OCI-LY7 (cell line): ENCODE data around the gene WBP11. TPM values are rescaled to one million over a fixed set of nuclear protein-coding genes. Genes with fewer than 3 reads are reported as not detected.
"Not testable (repeated sequence)": the region's sequence is repeated elsewhere in the genome, so short reads cannot be mapped to it uniquely, and the experiment has no call there.

Source experiments
- BruUV-seq: library from RNA; stranded (reverse); fragments of 400-500 nt; replicated peaks from 2 replicates; lab custom pipeline; 2021; lab: Mats Ljungman, UMichigan
- CTCF ChIA-PET: fragments of 300-600 bp; sonication (Branson Sonifier 250); formaldehyde crosslinking; loops from one replicate; lab custom pipeline; 2022; ENCODE audit warnings: antibody characterized with exemption; ENCODE audit not compliant: unreplicated experiment; lab: Charles Lee
- POLR2A ChIA-PET: fragments of 300-600 bp; sonication (Branson Sonifier 250); formaldehyde crosslinking; loops from one replicate; lab custom pipeline; 2022; ENCODE audit warnings: antibody characterized with exemption; lab: Charles Lee
- DNase-seq: peaks from one replicate; pipeline ENCODE4 v3.0.0-alpha.2; 2015; ENCODE audit warnings: low spot score
- H2AFZ ChIP-seq: fragments of 200-600 bp; sonication (generic), shearing (Covaris generic); 2 replicates; pipeline ENCODE4 v1.6.1; 2014; ENCODE audit warnings: mild to moderate bottlenecking, antibody characterized with exemption, low read length, moderate library complexity
- H3K27ac ChIP-seq: fragments of 200-600 bp; sonication (generic); 2 replicates; pipeline ENCODE4 v1.5.1; 2014; ENCODE audit warnings: mixed run types, low read depth, mild to moderate bottlenecking, moderate library complexity, low read length, inconsistent platforms; ENCODE audit not compliant: poor library complexity, severe bottlenecking
- H3K36me3 ChIP-seq: fragments of 200-600 bp; sonication (generic); 2 replicates; pipeline ENCODE4 v1.6.1; 2014; ENCODE audit warnings: mild to moderate bottlenecking, antibody characterized with exemption, low read length, moderate library complexity, mixed read lengths; ENCODE audit not compliant: insufficient read depth
- H3K4me1 ChIP-seq: fragments of 200-600 bp; sonication (generic); 2 replicates; pipeline ENCODE4 v1.5.1; 2014; ENCODE audit warnings: mild to moderate bottlenecking, low read length; ENCODE audit not compliant: insufficient read depth, poor library complexity, severe bottlenecking
- H3K4me2 ChIP-seq: fragments of 200-600 bp; sonication (generic); 2 replicates; pipeline ENCODE4 v1.6.1; 2014; ENCODE audit warnings: mild to moderate bottlenecking, low read length
- H3K4me3 ChIP-seq: fragments of 200-600 bp; sonication (generic); 2 replicates; pipeline ENCODE4 v1.5.1; 2014; ENCODE audit warnings: mild to moderate bottlenecking, low read depth, low read length; ENCODE audit not compliant: poor library complexity, severe bottlenecking
- H3K79me2 ChIP-seq: fragments of 200-600 bp; sonication (generic); 2 replicates; pipeline ENCODE4 v1.6.1; 2016; ENCODE audit warnings: low read depth, mild to moderate bottlenecking, low read length, moderate library complexity, mixed read lengths; ENCODE audit not compliant: insufficient read depth
- H3K9me2 ChIP-seq: fragments of 200-600 bp; sonication (generic); 2 replicates; pipeline ENCODE4 v1.6.1; 2016; ENCODE audit warnings: mild to moderate bottlenecking, low read length, mixed read lengths; ENCODE audit not compliant: insufficient read depth
- H3K9me3 ChIP-seq: fragments of 200-600 bp; sonication (generic); 2 replicates; pipeline ENCODE4 v1.6.1; 2014; ENCODE audit warnings: mild to moderate bottlenecking, mixed run types, low read length, mixed read lengths
- H4K20me1 ChIP-seq: fragments of 200-600 bp; sonication (generic); 2 replicates; pipeline ENCODE4 v1.6.1; 2014; ENCODE audit warnings: mild to moderate bottlenecking, antibody characterized with exemption, low read length, moderate library complexity, mixed read lengths; ENCODE audit not compliant: insufficient read depth
- CTCF ChIP-seq: fragments of 200-600 bp; sonication (generic); conservative IDR thresholded peaks from 2 replicates; pipeline ENCODE4 v1.5.1; 2014; ENCODE audit warnings: mild to moderate bottlenecking, antibody characterized with exemption, low read length, moderate library complexity, mixed read lengths
- EZH2phosphoT487 ChIP-seq: fragments of 200-600 bp; sonication (generic); IDR thresholded peaks from 2 replicates; pipeline ENCODE4 v1.6.1; 2018; ENCODE audit warnings: low read depth, borderline replicate concordance, mild to moderate bottlenecking, mixed run types, antibody characterized with exemption, low read length, moderate library complexity, mixed read lengths
- intact Hi-C: fragments of 100-400 bp; cut with micrococcal nuclease; formaldehyde crosslinking; loops from one replicate; pipeline ENCODE4 v1.10.0; 2022; ENCODE audit not compliant: unreplicated experiment
- total RNA-seq, 2 experiments: library from RNA; depleted of rRNA in 1 of 2; stranded (reverse); fragments of >200 nt in 1 of 2; shearing (Covaris generic) in 1 of 2; gene quantifications; 2 replicates each; pipeline ENCODE4 v1.2.3, GENCODE V29; 2014 to 2022

The WBP11 gene
- total RNA-seq, 2 experiments from 2014 or later: 16.5 to 107 TPM

DNA sequence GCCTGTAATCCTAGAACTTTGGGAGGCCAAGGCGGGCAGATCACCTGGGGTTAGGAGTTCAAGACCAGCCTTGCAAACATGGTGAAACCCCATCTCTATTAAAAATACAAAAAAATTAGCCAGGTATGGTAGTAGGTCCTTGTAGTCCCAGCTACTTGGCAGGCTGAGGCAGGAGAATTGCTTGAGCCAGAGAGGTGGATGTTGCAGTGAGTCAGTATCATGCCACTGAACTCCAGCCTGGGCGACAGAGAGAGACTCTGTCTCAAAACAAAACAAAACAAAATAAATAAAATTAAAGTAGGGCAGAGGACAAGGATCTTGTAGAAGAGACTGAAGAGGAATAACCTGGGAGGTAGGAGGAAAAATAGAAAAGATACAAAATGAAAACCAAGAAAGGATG, 61.3 kb downstream of the WBP11 start:
- Histone ChIP-seq H3K27ac (no peak overlapping the region), H3K79me2 (no peaks in the 10 kb centered on the region), H3K36me3 (no peaks in the 10 kb centered on the region; the same call in 1 of the 2 replicates), H3K4me3 (no peak overlapping the region), H3K4me2 (no peak overlapping the region), H4K20me1 (no peaks in the 10 kb centered on the region), H3K4me1 (peaks cover 10% of the 10 kb centered on the region), H3K9me3 (peaks cover 23% of the 10 kb centered on the region; the same call in 1 of the 2 replicates), H2AFZ (no peak overlapping the region), H3K9me2 (no peaks in the 10 kb centered on the region)
- no TSS peak for BruUV-seq
- POLR2A ChIA-PET: no interaction called here
- CTCF ChIA-PET: no interaction called here
- TF ChIP-seq CTCF (no peak), EZH2phosphoT487 (no peak)
- intact Hi-C loops: no loop called here
- DNase-seq: no peak

- Histone ChIP-seq H3K4me2 (peak overlapping the region; percentile 29), H3K9me3 (peaks cover 23% of the 10 kb centered on the region; the same call in 1 of the 2 replicates), H3K9me2 (no peaks in the 10 kb centered on the region), H3K27ac (no peak overlapping the region), H3K79me2 (no peaks in the 10 kb centered on the region), H4K20me1 (no peaks in the 10 kb centered on the region), H2AFZ (no peak overlapping the region), H3K4me1 (peaks cover 10% of the 10 kb centered on the region), H3K36me3 (no peaks in the 10 kb centered on the region; the same call in 1 of the 2 replicates), H3K4me3 (no peak overlapping the region)
- intact Hi-C loops: no loop called here
- peak; percentile 42 for DNase-seq
- POLR2A ChIA-PET: interaction anchor here (1.2 kb wide), 1 partner anchor 48 kb away, joined by 4 read pairs; no protein-coding TSS in a partner anchor
- no peak for TF ChIP-seq EZH2phosphoT487
- TF ChIP-seq CTCF: no peak
- CTCF ChIA-PET: no interaction called here
- BruUV-seq: no TSS peak
These were observed 62.1 kb downstream of the WBP11 start for GRCh38 chr12:14741153-14741552.

DNA sequence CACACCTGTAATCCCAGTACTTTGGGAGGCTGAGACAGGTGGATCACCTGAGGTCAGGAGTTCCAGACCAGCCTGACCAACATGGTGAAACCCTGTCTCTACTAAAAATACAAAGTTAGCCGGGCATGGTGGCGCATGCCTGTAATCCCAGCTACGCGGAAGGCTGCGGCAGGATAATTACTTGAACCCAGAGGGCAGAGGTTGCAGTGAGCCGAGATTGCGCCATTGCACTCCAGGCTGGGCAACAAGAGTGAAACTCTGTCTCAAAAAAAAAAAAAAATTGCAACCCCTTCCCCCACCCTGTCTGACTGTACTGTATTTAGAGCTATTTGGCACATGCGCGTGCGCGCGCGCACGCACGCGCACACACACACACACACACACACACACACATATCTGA, 66.8 kb downstream of the WBP11 start:
- H2AFZ ChIP-seq, H3K4me1 ChIP-seq, H3K27ac ChIP-seq, H3K36me3 ChIP-seq, H3K4me2 ChIP-seq, intact Hi-C loops, H3K79me2 ChIP-seq, H3K9me2 ChIP-seq, BruUV-seq, CTCF ChIA-PET, H4K20me1 ChIP-seq, H3K4me3 ChIP-seq, DNase-seq, H3K9me3 ChIP-seq: not testable (repeated sequence)
- POLR2A ChIA-PET: interaction anchor here (0.9 to 2.0 kb wide), 2 partner anchors 9 to 35 kb away, joined by 3 to 7 read pairs; no protein-coding TSS in a partner anchor

Other genes starting within 250 kb of the WBP11 start
- 0.46 and 0.54 TPM in 2 replicates for gene PLBD1, start 235.6 kb downstream of the WBP11 start, total RNA-seq (2014; rRNA removed; shearing (Covaris generic))
- 0.61 TPM in 1 of 2 replicates, not detected in the other for gene PLBD1, start 235.6 kb downstream of the WBP11 start, total RNA-seq (2022)
- gene GUCY2C, start 106.9 kb downstream of the WBP11 start, total RNA-seq (2014; rRNA removed; shearing (Covaris generic)): 0.16 and 0.31 TPM in 2 replicates
- gene GUCY2C, start 106.9 kb downstream of the WBP11 start, total RNA-seq (2022): 0.31 and 0.32 TPM in 2 replicates
- 2.8 and 3.2 TPM in 2 replicates for gene C12orf60, start 192 bp upstream of the WBP11 start, total RNA-seq (2014; rRNA removed; shearing (Covaris generic))
- gene C12orf60, start 192 bp upstream of the WBP11 start, total RNA-seq (2022): 3.4 and 3.9 TPM in 2 replicates
- gene SMCO3, start 10.7 kb upstream of the WBP11 start, total RNA-seq (2014; rRNA removed; shearing (Covaris generic)): not detected in 2 replicates
- not detected in 2 replicates for gene SMCO3, start 10.7 kb upstream of the WBP11 start, total RNA-seq (2022)
- gene ART4, start 40.0 kb upstream of the WBP11 start, total RNA-seq (2014; rRNA removed; shearing (Covaris generic)): not detected in 2 replicates
- not detected in 2 replicates for gene ART4, start 40.0 kb upstream of the WBP11 start, total RNA-seq (2022)
- gene MGP, start 82.4 kb upstream of the WBP11 start, total RNA-seq (2014; rRNA removed; shearing (Covaris generic)): 0.10 TPM in 1 of 2 replicates, not detected in the other
- not detected in 2 replicates for gene MGP, start 82.4 kb upstream of the WBP11 start, total RNA-seq (2022)
- 1.8 and 1.9 TPM in 2 replicates for gene ERP27, start 135.1 kb upstream of the WBP11 start, total RNA-seq (2014; rRNA removed; shearing (Covaris generic))
- gene ERP27, start 135.1 kb upstream of the WBP11 start, total RNA-seq (2022): 1.7 and 3.3 TPM in 2 replicates
- gene ARHGDIB, start 158.1 kb upstream of the WBP11 start, total RNA-seq (2014; rRNA removed; shearing (Covaris generic)): 569 and 729 TPM in 2 replicates
- gene ARHGDIB, start 158.1 kb upstream of the WBP11 start, total RNA-seq (2022): 737 and 762 TPM in 2 replicates
- not detected in 2 replicates for gene PDE6H, start 169.6 kb upstream of the WBP11 start, total RNA-seq (2014; rRNA removed; shearing (Covaris generic))
- not detected in 2 replicates for gene PDE6H, start 169.6 kb upstream of the WBP11 start, total RNA-seq (2022)